Measurements from ENCODE around the gene CLEC17A. TPM values are rescaled to one million over a fixed set of nuclear protein-coding genes. Genes with fewer than 3 reads are reported as not detected.
"Not testable (repeated sequence)": the region's sequence is repeated elsewhere in the genome, so short reads cannot be mapped to it uniquely, and the experiment has no call there.

CLEC17A gene
- total RNA-seq, 4 donors from 2014 or later = 0.41 to 4.9 TPM; not detected in 2

GRCh38 chr19:14550201-14550754 lies 32.6 kb upstream of the CLEC17A start:
- peak; percentile 85 for DNase-seq
- H3K27ac ChIP-seq = peak overlapping the region; percentile 62 to 82 (median 71)
- H3K4me1 ChIP-seq = peaks cover 6 to 35% (median 21%) of the 10 kb centered on the region in 4 donors
- TF ChIP-seq EP300 (IDR thresholded peaks at IDR 0.05; ENCODE audit: low read depth) = no peak
- TF ChIP-seq POLR2A (IDR thresholded peaks at IDR 0.05) = no peak
- peak in 1 of 5 experiments; percentile 8 for TF ChIP-seq CTCF (IDR thresholded peaks at IDR 0.05)
- 44% methylated on average over 15 of the region's 15 CpGs; no CpG with 5 or more reads in 1 of the 2 donors for WGBS, 2 donors (ENCODE audit: low coverage in 1 of 2)
- H3K27me3 ChIP-seq = no peaks in the 10 kb centered on the region
- intact Hi-C loops (cut with DNase I; ENCODE audit: low total_unique reads) (no loop called here), in situ Hi-C loops (cut with MboI; ENCODE audit: low pct_ligation_motif_present in 1 of 4, low pct_unique_long_range_greater_than_20kb in 1 of 4, low sequenced_read_pairs in 3 of 4) (loop anchor here in 1 of 4 donors (25.0 kb wide), 1 partner anchor 337 kb away; the partner anchor contains the start of gene OR7A17)
- H3K9me3 ChIP-seq = no peaks in the 10 kb centered on the region
- peaks cover 0 to 5% (median 0%) of the 10 kb centered on the region in 4 donors for H3K36me3 ChIP-seq
- no peak overlapping the region for H3K4me3 ChIP-seq

GRCh38 chr19:14551134-14552005 lies 31.5 kb upstream of the CLEC17A start:
- H3K4me3 ChIP-seq; H3K36me3 ChIP-seq; H3K27me3 ChIP-seq; intact Hi-C loops (cut with DNase I; ENCODE audit: low total_unique reads); H3K9me3 ChIP-seq: not testable (repeated sequence)
- in situ Hi-C loops (cut with MboI; ENCODE audit: low pct_ligation_motif_present in 1 of 4, low pct_unique_long_range_greater_than_20kb in 1 of 4, low sequenced_read_pairs in 3 of 4) = loop anchor here in 1 of 4 donors (25.0 kb wide), 1 partner anchor 336 kb away; the partner anchor contains the start of gene OR7A17
- peak; percentile 84 for DNase-seq
- WGBS, 2 donors (ENCODE audit: low coverage in 1 of 2) = 56 to 69% methylated on average over 3 to 12 of the region's 12 CpGs
- H3K4me1 ChIP-seq = peaks cover 6 to 39% (median 24%) of the 10 kb centered on the region in 4 donors
- H3K27ac ChIP-seq = peak overlapping the region; percentile 62 to 82 (median 71)
- TF ChIP-seq CTCF (IDR thresholded peaks at IDR 0.05) = peak; percentile 13 to 57 (median 40)

GRCh38 chr19:14552006-14552360 lies 30.9 kb upstream of the CLEC17A start:
- intact Hi-C loops (cut with DNase I; ENCODE audit: low total_unique reads); H3K9me3 ChIP-seq; DNase-seq; H3K27me3 ChIP-seq; H3K4me3 ChIP-seq; H3K36me3 ChIP-seq; H3K27ac ChIP-seq: not testable (repeated sequence)
- in situ Hi-C loops (cut with MboI; ENCODE audit: low pct_ligation_motif_present in 1 of 4, low pct_unique_long_range_greater_than_20kb in 1 of 4, low sequenced_read_pairs in 3 of 4) = loop anchor here in 1 of 4 donors (25.0 kb wide), 1 partner anchor 335 kb away; the partner anchor contains the start of gene OR7A17
- 90% methylated on average over 2 to 8 of the region's 8 CpGs for WGBS, 2 donors (ENCODE audit: low coverage in 1 of 2)
- H3K4me1 ChIP-seq = peaks cover 6 to 45% (median 30%) of the 10 kb centered on the region in 4 donors

GRCh38 chr19:14553042-14553938 lies 29.6 kb upstream of the CLEC17A start:
- Histone ChIP-seq H3K27me3 (no peaks in the 10 kb centered on the region), H3K4me1 (peaks cover 6 to 46% (median 32%) of the 10 kb centered on the region in 4 donors), H3K9me3 (no peaks in the 10 kb centered on the region), H3K27ac (no peak overlapping the region), H3K4me3 (no peak overlapping the region), H3K36me3 (peaks cover 0 to 5% (median 0%) of the 10 kb centered on the region in 4 donors)
- DNase-seq = no peak
- WGBS, 2 donors (ENCODE audit: low coverage in 1 of 2) = 89 to 92% methylated on average over 5 to 35 of the region's 35 CpGs
- TF ChIP-seq POLR2A (IDR thresholded peaks at IDR 0.05) = no peak
- no peak for TF ChIP-seq CTCF (IDR thresholded peaks at IDR 0.05)
- no peak for TF ChIP-seq EP300 (IDR thresholded peaks at IDR 0.05; ENCODE audit: low read depth)
- no peak for TF ChIP-seq POLR2AphosphoS5 (IDR thresholded peaks at IDR 0.05)
- intact Hi-C loops (cut with DNase I; ENCODE audit: low total_unique reads) (no loop called here), in situ Hi-C loops (cut with MboI; ENCODE audit: low pct_ligation_motif_present in 1 of 4, low pct_unique_long_range_greater_than_20kb in 1 of 4, low sequenced_read_pairs in 3 of 4) (loop anchor here in 1 of 4 donors (25.0 kb wide), 1 partner anchor 334 kb away; the partner anchor contains the start of gene OR7A17)
